Astrocyte (in vitro differentiated cells and primary cell): Measurements from ENCODE around the gene CNGB1. TPM values are rescaled to one million over a fixed set of nuclear protein-coding genes. Genes with fewer than 3 reads are reported as not detected.
A peak's percentile ranks its signal among the peaks of the same experiment; 100 is the strongest.

Experiments
- DNase-seq: peaks from one replicate; pipeline ENCODE4 v3.0.0-alpha.2; 2010; ENCODE audit warnings: low read depth
- FAIRE-seq: peaks from 2 replicates; lab custom pipeline; 2011; peaks lifted over from hg19 to GRCh38; lab: Jason Lieb, UNC
- H2AFZ ChIP-seq: 2 replicates; pipeline ENCODE4 v1.6.0; 2012; ENCODE audit warnings: low read depth, low read length, inconsistent platforms
- H3K27ac ChIP-seq: 2 replicates; pipeline ENCODE4 v1.5.1; 2011; ENCODE audit warnings: low read depth, low read length, inconsistent platforms
- H3K27me3 ChIP-seq: 2 replicates; pipeline ENCODE4 v1.6.0; 2011; ENCODE audit warnings: low read length, inconsistent platforms; ENCODE audit not compliant: insufficient read depth
- H3K36me3 ChIP-seq: 2 replicates; pipeline ENCODE4 v1.5.1; 2011; ENCODE audit warnings: low read length, inconsistent platforms; ENCODE audit not compliant: insufficient read depth
- H3K4me1 ChIP-seq: 2 replicates; pipeline ENCODE4 v1.5.1; 2011; ENCODE audit warnings: low read length, inconsistent platforms; ENCODE audit not compliant: insufficient read depth
- H3K4me2 ChIP-seq: 2 replicates; pipeline ENCODE4 v1.6.0; 2012; ENCODE audit warnings: low read length, inconsistent platforms
- H3K4me3 ChIP-seq: 2 replicates; pipeline ENCODE4 v1.5.1; 2011; ENCODE audit warnings: low read depth, mild to moderate bottlenecking, low read length, inconsistent platforms; ENCODE audit not compliant: insufficient read depth
- H3K79me2 ChIP-seq: 2 replicates; pipeline ENCODE4 v1.6.0; 2012; ENCODE audit warnings: mild to moderate bottlenecking, low read length, inconsistent platforms; ENCODE audit not compliant: insufficient read depth
- H3K9ac ChIP-seq: 2 replicates; pipeline ENCODE4 v1.6.0; 2012; ENCODE audit warnings: mild to moderate bottlenecking, low read length, inconsistent platforms
- H3K9me3 ChIP-seq: 2 replicates; pipeline ENCODE4 v1.5.1; 2012; ENCODE audit warnings: low read depth, mild to moderate bottlenecking, low read length, inconsistent platforms; ENCODE audit not compliant: insufficient read depth
- H4K20me1 ChIP-seq: 2 replicates; pipeline ENCODE4 v1.6.0; 2012; ENCODE audit warnings: low read length, inconsistent platforms; ENCODE audit not compliant: insufficient read depth
- H3K27ac Mint-ChIP-seq: one replicate; pipeline ENCODE4 v1.8.0; 2021; ENCODE audit warnings: mild to moderate bottlenecking, mixed read lengths; ENCODE audit not compliant: unreplicated experiment
- H3K27me3 Mint-ChIP-seq: one replicate; pipeline ENCODE4 v1.8.0; 2021; ENCODE audit warnings: low read depth, mixed read lengths; ENCODE audit not compliant: unreplicated experiment
- H3K36me3 Mint-ChIP-seq: one replicate; pipeline ENCODE4 v1.8.0; 2021; ENCODE audit warnings: low read depth, mixed read lengths; ENCODE audit not compliant: unreplicated experiment
- H3K4me1 Mint-ChIP-seq: one replicate; pipeline ENCODE4 v1.8.0; 2021; ENCODE audit warnings: low read depth, mixed read lengths; ENCODE audit not compliant: unreplicated experiment
- H3K4me3 Mint-ChIP-seq: one replicate; pipeline ENCODE4 v1.8.0; 2021; ENCODE audit warnings: mild to moderate bottlenecking, moderate library complexity, mixed read lengths; ENCODE audit not compliant: unreplicated experiment
- H3K9me3 Mint-ChIP-seq: one replicate; pipeline ENCODE4 v1.8.0; 2021; ENCODE audit warnings: mild to moderate bottlenecking, mixed read lengths; ENCODE audit not compliant: unreplicated experiment
- EZH2 ChIP-seq: IDR thresholded peaks from 2 replicates; pipeline ENCODE4 v1.6.1; 2012; ENCODE audit warnings: mild to moderate bottlenecking, low read length, inconsistent platforms; ENCODE audit not compliant: insufficient read depth
- total RNA-seq: library from RNA; stranded (reverse); gene quantifications from 2 replicates; pipeline ENCODE4 v1.2.1, GENCODE V29; 2021
- TF ChIP-seq, protein P1 (sequence below): IDR thresholded peaks from 2 replicates; pipeline ENCODE4 v1.5.1; 2011; ENCODE audit warnings: low read depth, mild to moderate bottlenecking, inconsistent platforms, low read length, moderate library complexity; ENCODE audit not compliant: insufficient read depth

The CNGB1 gene
- total RNA-seq, 1 donor from 2014 or later, result not detected

DNA sequence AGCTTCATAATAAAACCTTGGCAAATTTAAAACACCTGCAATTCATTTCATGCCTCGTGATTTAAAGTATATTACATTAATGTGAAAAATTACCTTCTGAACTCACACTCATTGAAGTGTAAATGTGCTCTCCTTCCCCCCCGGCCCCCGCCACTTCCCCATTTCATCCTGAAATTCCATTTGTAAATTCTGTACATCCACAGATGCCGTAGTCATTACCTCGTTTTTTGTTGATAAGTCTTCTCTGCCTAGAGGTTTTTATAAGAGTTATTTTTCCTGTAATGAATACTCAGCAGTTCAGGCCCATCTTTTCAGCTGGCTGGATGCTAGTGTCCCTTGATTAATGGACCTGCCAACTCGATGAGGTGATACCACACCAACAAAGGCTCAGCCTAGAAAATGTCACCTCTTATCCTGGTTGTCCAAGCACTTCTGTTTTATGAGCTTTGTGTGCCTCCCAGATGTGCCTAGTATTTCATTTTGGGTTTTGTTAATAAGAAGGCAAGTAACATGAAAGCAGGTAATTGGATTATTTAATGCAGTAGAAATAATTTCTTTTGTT, 103.8 kb downstream of the CNGB1 start:
- Histone ChIP-seq H4K20me1 (no peaks in the 10 kb centered on the region), H3K27me3 (no peaks in the 10 kb centered on the region), H3K9ac (no peak overlapping the region), H3K9me3 (no peaks in the 10 kb centered on the region), H3K36me3 (no peaks in the 10 kb centered on the region), H3K4me1 (peaks cover 22% of the 10 kb centered on the region), H3K4me2 (no peak overlapping the region), H3K79me2 (no peaks in the 10 kb centered on the region), H3K4me3 (no peak overlapping the region), H3K27ac (no peak overlapping the region), H2AFZ (no peak overlapping the region)
- Mint-ChIP-seq H3K4me1 (peaks cover 29% of the 10 kb centered on the region), H3K4me3 (no peak overlapping the region), H3K27me3 (no peaks in the 10 kb centered on the region), H3K9me3 (no peaks in the 10 kb centered on the region), H3K36me3 (no peaks in the 10 kb centered on the region), H3K27ac (peak overlapping the region; percentile 50)
- no peak for FAIRE-seq
- TF ChIP-seq, protein P1, sequence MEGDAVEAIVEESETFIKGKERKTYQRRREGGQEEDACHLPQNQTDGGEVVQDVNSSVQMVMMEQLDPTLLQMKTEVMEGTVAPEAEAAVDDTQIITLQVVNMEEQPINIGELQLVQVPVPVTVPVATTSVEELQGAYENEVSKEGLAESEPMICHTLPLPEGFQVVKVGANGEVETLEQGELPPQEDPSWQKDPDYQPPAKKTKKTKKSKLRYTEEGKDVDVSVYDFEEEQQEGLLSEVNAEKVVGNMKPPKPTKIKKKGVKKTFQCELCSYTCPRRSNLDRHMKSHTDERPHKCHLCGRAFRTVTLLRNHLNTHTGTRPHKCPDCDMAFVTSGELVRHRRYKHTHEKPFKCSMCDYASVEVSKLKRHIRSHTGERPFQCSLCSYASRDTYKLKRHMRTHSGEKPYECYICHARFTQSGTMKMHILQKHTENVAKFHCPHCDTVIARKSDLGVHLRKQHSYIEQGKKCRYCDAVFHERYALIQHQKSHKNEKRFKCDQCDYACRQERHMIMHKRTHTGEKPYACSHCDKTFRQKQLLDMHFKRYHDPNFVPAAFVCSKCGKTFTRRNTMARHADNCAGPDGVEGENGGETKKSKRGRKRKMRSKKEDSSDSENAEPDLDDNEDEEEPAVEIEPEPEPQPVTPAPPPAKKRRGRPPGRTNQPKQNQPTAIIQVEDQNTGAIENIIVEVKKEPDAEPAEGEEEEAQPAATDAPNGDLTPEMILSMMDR, result no peak
- no peak for TF ChIP-seq EZH2
- peak; percentile 14 for DNase-seq

DNA sequence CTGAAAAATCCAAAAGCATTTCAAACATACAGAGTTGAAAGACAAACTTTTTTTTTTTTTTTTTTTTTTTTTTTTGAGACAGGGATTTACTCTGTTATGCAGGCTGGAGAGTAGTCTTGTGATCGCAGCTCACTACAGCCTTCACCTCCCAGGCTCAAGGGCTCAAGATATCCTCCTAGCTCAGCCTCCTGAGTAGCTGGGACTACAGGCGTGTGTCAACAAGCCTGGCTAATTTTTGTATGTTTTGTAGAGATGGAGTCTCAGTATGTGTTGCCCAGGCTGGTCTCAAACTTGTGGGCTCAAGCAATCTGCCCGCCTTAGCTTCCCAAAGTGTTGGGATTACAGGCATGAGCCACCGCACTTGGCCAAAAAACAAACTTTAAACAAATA, 104.4 kb downstream of the CNGB1 start:
- H3K4me3 Mint-ChIP-seq, result no peak overlapping the region
- H3K4me3 ChIP-seq, result no peak overlapping the region
- H3K4me1 ChIP-seq, result peaks cover 18% of the 10 kb centered on the region
- DNase-seq (no peak), FAIRE-seq (no peak)
- H3K36me3 Mint-ChIP-seq, result no peaks in the 10 kb centered on the region
- H3K36me3 ChIP-seq, result no peaks in the 10 kb centered on the region
- H3K9ac ChIP-seq, result no peak overlapping the region
- no peaks in the 10 kb centered on the region for H3K9me3 Mint-ChIP-seq
- no peaks in the 10 kb centered on the region for H3K79me2 ChIP-seq
- H3K4me1 Mint-ChIP-seq, result peaks cover 25% of the 10 kb centered on the region
- H3K27ac Mint-ChIP-seq, result no peak overlapping the region
- H3K4me2 ChIP-seq, result no peak overlapping the region
- no peak overlapping the region for H3K27ac ChIP-seq
- no peak for TF ChIP-seq EZH2
- TF ChIP-seq, protein P1, result no peak
- no peaks in the 10 kb centered on the region for H3K9me3 ChIP-seq
- no peaks in the 10 kb centered on the region for H3K27me3 ChIP-seq
- H3K27me3 Mint-ChIP-seq, result no peaks in the 10 kb centered on the region
- H2AFZ ChIP-seq, result no peak overlapping the region
- no peaks in the 10 kb centered on the region for H4K20me1 ChIP-seq

DNA sequence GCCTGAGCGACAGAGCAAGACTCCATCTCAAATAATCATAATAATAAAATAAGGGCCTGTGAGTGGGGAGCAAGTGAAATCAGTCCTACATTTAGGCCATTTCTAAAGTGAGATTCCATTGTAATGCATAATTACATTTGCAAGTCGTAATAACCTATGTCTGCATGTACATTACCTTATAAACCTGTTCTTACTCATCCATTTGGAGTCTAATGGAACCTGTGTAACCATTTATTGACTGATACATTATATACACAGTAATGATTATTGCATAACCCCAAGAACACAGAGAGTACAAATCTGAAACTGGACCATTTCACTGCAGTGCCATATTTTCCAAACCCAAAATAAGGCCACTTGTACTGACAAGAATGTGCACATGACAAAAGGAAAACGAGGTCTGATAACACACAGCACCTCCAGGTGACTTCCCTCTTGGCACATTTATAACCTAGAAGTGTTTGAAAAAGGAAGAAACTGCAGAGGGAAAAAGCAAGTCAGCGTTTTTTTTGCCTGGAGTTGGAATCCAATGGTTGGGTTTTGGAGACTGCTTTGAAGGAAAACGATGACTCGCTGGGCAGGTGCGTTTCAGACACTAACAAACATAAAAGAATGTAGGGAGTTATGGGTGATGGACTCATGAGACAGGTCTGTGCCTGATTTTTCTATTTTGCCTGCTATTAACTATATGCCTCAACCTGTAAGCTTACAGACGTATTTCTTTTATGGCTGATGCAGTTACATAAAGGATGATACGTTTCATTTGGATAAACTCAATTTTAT, 105.0 kb downstream of the CNGB1 start:
- Histone ChIP-seq H3K79me2 (no peaks in the 10 kb centered on the region), H3K9ac (no peak overlapping the region), H3K27me3 (no peaks in the 10 kb centered on the region), H4K20me1 (no peaks in the 10 kb centered on the region), H3K4me3 (no peak overlapping the region), H3K36me3 (no peaks in the 10 kb centered on the region), H3K4me2 (no peak overlapping the region), H2AFZ (no peak overlapping the region), H3K9me3 (no peaks in the 10 kb centered on the region), H3K4me1 (peaks cover 13% of the 10 kb centered on the region), H3K27ac (no peak overlapping the region)
- DNase-seq (peak; percentile 18), FAIRE-seq (no peak)
- H3K27me3 Mint-ChIP-seq, result no peaks in the 10 kb centered on the region
- H3K27ac Mint-ChIP-seq, result no peak overlapping the region
- H3K9me3 Mint-ChIP-seq, result no peaks in the 10 kb centered on the region
- H3K4me3 Mint-ChIP-seq, result no peak overlapping the region
- H3K36me3 Mint-ChIP-seq, result no peaks in the 10 kb centered on the region
- TF ChIP-seq, protein P1, result no peak
- TF ChIP-seq EZH2, result no peak
- H3K4me1 Mint-ChIP-seq, result peaks cover 21% of the 10 kb centered on the region
